CD1c-positive myeloid dendritic cell (primary cell): Measurements from ENCODE around the gene FBN3.

Experiments used
- DNase-seq: peaks from one replicate; pipeline ENCODE4 v3.0.0-alpha.2; 2016; ENCODE audit errors: extremely low spot score

Gene FBN3

DNA sequence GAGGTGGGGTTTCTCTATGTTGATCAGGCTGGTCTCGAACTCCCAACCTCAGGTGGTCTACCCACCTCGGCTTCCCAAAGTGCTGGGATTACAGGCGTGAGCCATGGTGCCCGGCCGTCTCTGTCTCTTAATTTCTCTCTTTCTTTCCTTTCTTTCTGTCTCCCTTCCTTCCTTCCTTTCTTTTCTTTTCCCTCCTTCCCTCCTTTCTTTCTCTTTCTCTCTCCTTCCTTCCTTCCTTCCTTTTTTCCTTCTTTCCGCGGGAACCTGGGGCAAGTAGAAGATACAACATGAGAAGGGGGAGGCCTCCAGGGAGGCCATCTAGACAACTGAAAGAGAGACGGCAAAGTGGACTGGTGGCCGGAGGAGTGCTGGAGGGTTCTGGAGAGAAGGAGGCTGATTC lies 128.7 kb downstream of the FBN3 start:
- DNase-seq: no peak

DNA sequence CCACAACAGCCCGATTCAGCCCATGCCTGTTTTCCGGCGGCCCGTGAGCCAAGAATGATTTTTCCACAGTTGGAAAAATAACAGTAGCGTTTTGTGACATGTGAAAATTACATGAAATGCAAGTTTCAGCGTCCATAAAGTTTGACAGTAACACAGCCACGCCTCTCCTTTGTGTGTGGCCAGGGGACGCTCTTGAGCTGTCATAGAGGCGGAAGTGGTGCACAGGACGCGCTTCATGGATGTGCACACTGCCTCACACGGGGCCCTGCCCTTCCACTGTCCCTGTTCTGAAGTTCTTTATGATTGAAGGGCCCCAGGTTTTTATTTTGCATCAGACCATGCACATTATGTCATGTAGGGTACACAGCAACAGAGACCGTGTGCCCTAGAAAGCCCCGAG lies 131.6 kb downstream of the FBN3 start:
- peak; percentile 58 for DNase-seq
